GM18868 (cell line): ENCODE data around the gene PIPOX.

Experiments
- ATAC-seq: cut with Tn5 transposase; IDR thresholded peaks from one replicate; pipeline ENCODE4 v1.9.1; 2021; ENCODE audit warnings: mild to moderate bottlenecking, moderate library complexity; ENCODE audit not compliant: unreplicated experiment

PIPOX gene

DNA sequence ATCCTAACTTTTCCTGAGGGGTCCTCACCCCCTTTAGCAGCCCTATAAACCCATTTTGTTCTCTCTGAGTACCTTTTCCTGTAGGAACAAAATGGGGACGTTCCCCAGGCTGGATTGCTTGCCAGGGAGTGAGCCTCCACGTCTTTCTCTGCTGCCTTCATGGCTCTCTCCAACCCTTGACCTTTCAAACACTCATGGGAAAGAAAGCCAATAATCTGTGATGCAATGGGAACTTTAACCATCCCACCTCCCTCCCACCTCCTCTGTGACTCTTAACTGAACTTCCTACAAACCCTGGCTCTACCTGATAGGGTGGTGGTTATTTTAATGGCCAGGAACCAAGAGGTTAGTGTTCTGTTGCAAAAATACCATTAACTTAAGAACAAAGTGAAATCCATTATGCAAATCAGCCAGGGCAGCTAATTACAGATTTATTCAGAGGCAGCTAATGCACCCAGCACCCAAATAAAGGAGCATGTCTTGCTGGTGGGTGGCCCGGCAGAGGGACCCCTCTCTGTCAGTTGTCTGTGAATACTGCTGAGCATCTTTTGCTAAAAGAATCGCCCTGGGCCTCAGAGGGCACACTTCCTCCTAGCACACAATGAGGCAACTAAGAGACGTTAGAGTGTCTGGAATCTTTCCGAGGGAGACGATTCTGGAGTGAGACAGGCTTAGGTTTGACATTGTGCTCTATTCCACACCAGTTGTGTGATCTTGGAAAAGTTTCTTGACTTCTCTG, 3.0 kb downstream of the PIPOX start:
- no peak for ATAC-seq

DNA sequence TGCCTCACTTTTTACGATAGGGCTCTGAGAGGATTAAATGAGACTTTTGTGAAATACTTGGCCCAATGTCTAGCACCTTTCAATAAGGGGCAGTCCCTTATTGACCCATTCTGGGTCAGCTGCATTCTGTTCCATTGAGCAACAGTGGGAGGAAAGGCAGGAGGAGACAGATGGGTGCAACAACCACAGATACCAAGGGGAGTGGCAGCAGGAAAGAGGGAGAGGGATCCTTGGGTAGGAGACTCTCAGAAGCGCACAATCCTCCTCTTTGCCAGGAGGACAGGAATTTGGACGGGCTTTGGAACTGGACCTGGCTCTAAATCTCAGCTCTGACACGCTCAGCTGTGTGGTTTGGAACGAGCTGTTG, 3.5 kb downstream of the PIPOX start:
- no peak for ATAC-seq

DNA sequence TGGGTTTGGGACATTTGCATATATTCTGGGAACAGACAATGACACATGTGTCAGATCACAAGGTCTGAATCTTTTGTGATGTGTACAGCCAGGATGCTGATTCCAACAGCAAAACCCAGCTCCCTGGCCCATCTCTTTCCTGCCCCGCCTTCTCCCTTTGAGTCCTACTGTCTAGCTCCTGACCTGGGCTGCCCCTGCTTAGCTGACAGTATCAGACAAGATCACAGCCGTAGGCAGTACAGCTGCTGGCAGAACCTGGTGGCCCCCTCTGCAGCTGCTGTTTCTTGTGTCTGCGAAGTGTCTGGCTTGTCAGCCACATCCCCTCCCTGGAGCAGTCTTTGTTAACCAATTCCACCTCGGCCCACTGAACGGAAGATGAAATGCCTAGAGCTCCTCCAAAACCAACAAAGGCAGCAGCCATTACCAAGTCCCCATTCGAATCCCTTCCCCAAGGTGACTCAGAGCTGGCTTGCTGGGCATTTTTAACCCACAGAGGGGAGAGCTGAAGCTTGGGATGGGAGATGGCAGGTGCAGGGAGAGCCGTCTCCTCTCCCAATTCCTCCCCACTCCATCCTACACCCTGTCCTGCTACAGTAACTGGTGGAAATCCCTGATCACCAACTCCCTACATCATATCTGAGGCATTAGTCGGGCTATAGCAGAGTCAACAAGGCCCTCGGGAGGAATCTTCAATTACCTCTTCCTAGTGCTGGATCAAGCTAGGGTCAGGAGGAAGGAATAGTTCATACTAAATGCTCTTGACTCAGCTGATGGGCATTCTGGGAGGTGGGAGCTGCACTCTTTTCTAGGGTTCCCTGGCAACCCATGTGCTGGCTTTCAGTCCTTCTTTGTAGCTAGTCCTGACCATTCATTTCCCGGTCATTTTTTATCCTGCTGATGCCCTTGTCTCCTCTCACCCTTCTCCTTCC, 5.8 kb downstream of the PIPOX start:
- no peak for ATAC-seq

DNA sequence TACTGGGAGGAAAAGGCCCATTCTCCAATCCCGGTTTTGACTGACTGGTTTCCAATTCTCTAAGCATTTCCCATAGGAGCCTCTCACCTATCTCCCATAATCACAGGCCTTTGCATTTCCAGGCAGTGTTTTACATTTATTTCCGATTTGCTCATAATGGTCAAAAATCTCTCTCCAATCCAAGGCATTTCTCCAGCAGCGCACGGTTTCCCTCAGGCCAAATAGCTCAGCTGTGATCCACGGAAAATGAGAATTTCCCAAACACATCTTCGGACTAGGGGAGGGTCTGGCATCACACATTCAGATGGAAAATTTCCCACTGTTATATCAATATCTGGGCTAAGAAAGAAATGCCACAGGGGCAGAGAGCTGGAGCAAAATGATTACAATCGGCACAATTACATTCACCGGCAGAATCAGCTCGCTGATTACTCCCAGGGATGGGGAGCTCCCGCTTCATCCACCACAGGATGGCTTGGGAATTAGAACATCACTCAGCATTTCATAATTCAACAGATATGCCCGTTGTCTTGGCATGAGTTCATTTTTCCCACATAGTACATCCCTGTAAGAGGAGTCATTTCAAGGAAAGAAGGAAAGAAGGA, 6.7 kb downstream of the PIPOX start:
- no peak for ATAC-seq

DNA sequence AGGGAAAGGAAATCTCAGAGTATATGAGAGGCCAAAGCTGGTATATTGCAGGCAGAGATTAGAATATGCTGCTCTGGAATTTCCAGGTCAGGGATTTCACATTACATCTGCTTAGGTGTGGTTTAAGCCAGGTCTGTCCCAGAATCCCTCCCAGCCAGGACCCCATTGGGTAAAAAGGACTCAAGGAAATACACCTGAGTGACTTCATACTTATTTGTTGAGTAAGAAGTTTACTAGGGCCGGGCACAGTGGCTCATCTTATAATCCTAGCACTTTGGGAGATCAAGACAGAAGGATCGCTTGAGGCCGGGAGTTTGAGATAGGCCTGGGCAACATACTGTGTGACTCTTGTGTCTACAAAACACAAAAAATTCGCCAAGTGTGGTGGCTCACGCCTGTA, 7.2 kb downstream of the PIPOX start:
- ATAC-seq, result no peak

DNA sequence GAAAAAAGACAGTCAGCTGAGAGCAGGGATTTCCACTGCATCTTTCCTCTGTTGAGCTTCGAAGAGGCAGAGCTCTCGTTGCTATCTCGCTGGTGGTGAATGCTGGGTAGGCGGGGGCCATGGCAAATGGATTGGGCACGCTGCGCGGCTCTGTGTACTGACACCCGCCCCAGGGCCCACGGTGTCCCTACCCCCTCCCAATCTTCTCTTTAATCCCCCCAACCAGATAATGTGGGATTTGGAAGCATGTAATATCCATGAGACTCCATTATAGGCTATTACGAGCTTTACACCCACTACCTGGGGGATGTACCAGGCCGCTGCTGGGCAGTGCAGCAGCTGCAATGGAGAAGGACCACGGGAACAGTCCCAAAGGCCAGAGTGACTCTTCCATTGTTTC, 8.3 kb downstream of the PIPOX start:
- no peak for ATAC-seq

DNA sequence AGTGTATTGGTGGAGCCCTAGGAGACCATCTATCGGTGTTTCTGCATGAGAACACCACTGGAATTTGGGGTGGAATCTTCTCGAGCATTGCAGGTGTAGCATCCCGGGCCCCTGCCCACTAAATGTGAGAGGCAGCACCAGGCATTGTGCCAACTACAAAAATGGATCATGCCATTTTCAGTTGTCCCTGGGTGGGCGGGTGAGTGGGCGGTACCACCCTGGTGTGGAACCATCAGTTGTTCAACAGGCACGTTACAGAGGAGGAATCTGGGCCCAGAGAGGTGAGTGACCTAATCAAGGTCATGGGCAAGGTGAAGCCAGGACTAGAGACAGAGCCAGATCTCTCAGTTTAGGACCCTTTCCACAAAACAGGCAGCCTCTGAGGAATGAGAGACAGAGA, 8.8 kb downstream of the PIPOX start:
- no peak for ATAC-seq

DNA sequence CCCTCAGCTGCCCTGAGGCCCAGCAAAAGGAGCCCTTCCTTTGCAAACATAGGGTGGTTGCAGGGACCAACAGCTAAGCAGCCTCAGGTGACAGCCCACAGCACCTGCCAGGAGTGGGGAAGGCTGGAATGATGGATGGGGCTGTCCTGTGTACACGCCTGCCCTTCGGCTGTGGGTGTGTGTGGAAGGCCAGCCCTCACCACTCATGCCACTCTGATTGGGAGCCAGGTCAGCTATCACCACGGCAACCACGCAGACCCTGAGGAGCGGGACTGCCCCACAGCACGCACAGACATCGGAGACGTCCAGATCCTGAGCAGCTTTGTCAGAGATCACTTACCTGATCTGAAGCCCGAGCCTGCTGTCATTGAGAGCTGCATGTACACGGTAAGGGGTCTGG, 11.9 kb downstream of the PIPOX start:
- ATAC-seq, result no peak

DNA sequence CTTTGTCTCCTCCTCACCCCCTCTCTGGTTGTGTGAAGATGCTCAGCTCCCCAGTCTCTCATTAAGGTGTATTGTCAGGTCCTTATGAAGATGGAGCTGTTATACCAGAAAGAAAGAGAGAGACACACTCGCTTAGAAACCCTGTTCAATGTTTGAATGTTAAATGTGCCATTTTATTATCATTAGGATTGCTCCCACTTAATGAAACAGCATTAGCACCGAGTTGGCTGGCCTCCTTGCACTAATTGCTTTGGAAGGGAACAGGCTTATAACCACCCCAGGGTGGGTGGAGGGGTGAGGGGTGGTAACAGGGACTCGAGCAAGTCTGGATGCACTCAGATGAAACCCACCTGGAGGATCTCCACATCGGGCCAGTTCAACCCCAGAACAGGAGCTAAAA, 14.4 kb downstream of the PIPOX start:
- ATAC-seq, result no peak

DNA sequence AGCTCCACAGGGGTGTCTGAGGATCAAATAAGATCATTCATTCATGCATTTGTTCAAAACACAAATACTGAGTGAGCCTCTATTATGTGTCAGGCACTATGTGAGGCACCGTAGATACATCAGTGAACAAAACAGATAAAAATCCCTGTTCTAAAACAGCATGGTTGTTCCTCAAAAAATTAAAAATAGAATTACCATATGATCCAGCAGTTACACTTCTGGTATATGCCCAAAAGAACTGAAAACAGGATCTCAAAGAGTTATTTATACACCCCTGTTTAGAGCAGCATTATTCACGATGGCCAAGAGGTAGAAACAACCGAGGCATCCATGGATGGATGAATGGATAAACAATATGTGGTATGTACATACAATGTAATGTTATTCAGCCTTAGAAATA, 15.4 kb downstream of the PIPOX start:
- no peak for ATAC-seq

DNA sequence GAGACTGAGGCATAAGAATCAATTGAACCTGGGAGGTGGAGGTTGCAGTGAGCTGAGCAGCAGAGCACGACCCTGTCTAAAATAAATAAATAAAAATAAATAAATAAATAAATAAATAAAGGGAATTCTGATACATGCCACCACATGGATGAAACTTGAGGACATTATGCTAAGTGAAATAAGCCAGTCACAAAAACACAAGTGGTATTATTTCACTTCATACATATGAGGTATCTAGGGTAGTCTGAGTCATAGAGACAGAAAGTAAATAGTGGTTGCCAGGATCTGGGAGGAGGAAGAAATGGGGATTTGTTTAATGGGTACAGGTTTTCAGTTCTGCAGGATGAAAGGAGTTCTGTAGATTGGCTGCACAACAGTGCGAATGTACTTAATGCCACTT, 16.3 kb downstream of the PIPOX start:
- no peak for ATAC-seq

DNA sequence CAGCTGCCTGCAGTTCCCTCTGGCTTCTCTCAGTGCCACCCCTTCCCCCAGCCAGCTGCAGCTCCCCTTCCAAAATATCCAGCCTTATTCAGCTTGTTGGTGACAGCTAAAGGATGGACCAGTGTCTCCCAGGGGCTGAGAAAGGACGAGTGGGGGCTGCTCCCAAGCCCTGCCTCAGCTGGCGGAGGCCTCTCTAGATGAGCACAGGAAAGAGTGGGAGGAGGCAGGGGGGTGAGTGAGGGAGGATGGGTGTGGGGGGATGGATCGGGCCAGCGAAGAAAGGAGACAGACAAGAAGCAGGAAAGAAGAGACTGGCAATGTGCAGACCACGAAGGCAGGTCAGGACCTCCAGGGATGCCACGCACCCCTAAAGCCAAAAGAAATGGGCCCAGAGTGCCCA, 17.5 kb downstream of the PIPOX start:
- no peak for ATAC-seq

DNA sequence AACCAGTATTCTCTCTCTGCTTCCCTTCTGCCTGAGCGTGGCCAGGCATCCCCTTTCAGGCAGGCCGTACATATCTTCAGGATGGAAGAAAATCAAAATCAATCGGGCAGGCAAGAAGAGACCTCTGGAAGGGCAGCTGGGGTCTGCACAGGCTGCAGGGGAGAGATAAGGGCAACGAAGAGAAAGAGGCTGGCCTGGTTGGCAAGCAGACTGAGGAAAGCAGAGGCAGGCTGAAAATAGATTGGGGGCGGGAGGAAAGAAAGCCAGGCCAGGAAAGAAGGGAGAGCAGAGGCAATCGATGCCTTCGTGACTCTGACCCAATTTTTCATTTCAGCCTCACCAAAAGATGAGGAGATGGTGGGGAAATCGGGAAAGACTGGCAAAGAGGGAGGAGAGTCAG, 18.1 kb downstream of the PIPOX start:
- no peak for ATAC-seq

DNA sequence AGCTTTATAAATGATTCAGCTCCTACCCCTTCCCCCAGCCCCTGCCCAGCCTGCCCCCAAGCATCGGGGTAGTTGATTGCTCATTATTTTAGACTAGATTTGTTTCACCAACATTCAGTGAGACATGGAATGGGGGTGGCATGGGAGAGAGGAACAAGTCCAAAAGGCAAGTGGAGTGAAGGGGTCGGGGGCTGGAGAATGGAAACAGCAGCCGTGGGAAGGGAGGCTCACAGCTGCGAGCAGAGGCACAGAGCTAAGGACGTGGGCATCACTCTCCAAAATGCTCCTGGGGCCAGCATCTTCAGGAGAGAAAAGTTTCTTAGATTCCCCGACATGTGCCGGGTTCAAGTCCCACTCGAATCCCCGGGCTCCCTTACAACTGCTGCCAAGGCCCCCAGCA, 19.3 kb downstream of the PIPOX start:
- no peak for ATAC-seq

DNA sequence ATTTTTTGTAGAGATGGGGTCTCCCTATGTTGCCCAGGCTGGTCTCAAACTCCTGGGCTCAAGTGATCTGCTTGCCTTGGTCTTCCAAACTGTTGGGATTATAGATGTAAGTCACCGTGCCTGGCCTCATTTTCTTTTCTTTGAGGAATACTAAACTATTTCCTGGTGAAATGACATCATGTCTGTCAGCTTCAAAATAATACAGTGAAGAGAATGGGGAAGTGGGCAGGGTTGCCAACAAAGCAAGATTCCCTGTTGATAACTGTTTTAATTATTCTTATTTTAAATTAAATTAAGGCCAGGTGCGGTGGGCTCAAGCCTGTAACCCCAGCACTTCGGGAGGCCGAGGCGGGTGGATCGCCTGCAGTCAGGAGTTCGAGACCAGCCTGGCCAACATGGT, 21.1 kb downstream of the PIPOX start:
- ATAC-seq, result no peak

DNA sequence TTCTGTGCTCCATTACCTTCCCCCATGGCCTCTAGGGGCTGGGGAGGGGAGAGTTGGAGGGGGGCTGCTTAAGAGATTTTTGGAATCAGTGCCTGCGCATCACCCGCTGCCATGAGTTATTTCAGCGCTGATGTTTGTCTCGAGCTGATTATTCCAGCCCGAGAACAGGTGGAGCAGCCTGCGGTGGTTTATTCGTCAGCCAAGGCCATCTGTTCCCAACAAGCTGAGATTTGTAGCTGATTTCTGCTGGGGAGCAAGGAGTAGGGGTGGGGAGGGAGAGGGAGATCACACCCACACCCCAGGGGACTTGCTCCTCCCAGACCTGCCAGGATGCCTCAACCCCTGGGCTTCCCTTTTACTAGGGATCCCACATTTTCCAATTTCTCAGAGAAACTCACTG, 23.1 kb downstream of the PIPOX start:
- no peak for ATAC-seq

DNA sequence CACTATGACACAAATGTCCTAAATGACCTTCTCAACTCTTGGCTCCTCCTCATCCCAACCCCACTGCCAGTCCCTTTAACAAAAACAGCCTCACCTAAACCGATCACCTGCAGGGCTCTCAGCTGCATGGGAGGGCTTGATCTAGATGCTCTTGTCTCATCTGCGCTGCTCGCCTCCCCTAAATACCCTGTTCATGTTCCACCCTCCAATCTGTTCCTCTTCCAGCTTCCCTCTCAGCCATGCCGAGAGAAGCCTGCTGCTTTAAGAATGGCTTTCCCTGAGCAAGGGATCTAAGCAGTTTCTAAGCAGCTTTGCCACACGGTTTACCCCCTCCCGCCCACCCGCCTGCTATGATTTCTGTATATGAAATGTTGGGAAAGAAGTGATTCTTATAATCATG, 23.7 kb downstream of the PIPOX start:
- ATAC-seq, result no peak

DNA sequence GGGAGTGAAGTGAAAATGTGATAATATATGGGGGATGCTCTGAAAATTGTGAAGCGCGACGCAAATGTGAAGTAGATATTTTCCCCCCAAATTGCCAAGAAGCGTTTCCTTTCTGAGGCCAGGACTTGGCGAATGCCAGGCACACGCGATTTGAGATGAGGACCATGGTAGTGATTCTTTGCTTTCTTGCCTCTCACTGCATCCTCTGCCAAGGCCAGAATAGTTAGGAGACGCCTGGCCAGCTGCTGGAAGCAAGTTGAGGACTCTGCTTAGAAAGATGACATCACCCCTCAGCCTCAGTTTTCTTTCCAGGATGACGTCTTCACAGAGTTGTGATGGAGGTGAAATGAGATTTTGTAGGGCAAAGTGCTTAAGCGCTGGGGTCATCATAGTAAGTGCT, 25.9 kb downstream of the PIPOX start:
- no peak for ATAC-seq

DNA sequence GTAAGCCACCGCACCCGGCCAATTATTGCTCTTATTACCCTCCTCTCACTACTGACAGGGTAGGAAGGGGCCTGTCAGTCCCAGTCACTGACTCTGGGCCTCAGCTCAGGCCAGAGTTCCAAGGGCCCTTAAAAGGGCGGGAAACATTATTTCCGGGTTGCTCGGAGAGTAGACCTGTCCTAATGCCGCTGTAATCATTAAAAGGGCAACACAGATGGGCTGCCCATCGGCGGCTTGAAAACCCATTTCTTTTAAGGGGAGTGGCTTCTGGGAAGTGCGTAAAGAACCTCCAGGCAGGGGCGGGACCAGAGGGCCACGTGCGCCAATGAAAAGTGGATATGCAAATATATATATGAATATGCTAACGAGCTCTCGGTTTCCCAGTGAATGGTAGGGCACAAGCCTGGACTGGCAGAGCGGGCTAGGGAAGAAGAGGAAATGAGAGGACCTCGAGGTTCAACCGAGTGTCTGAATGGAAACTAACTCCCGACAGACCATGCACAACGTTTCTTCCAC, 26.6 kb downstream of the PIPOX start:
- no peak for ATAC-seq

DNA sequence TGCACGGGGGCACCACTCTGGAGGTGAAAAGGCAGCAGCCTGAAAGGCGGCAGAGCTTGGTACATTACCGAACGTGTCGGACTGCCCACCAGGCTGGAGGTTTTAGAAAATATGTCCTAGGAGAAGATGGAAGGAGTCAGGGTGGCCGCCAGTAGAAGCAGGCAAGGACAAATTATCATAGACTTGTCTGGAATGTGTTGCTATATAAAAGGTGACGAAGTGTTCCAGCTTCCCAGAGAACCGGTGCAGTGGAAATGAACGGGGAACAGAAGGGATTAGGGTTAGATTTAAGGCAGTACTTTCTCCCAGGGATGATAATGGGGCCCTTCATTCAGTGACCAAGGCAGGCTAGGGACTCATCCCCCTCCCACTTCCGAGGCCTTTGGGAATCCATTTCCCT, 27.4 kb downstream of the PIPOX start:
- no peak for ATAC-seq

DNA sequence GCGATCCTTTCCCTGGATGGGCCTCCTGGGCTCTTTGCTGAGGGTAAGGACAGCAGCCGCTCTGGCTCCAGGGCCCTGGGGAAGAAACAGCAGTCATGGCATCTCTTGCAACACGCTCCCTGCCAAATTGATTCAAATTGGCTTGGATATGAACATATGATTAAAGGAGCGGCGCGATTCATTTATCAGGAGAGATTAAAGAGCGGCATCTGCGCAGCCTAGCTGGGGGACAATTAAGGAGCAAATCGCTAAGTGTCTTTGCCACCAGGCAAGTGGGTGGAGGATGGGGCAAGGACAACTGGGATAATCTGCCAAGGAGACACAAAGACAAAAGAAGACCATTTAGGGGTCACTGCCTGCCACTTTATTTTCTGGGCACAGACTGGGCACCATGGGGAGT, 27.8 kb downstream of the PIPOX start:
- ATAC-seq, result no peak

DNA sequence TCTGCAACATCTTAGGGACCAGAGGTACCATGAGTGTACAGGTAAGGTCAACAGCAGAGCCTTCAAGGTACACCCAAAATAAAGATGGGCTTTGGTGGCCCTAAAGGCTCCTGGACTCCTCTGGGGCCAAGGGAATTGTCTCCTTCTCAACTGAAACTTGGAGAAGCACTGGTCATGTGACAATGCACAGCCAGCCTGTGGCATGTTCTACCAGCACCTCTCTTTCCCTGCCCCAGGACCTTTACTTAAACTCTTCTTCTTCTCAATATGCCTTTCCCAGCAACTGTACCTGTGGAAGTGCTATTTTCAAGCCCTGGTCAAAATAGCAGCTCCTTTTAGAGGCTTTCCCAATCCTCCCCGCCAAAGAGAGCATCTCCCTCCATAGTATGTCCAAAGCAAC, 28.4 kb downstream of the PIPOX start:
- no peak for ATAC-seq
